ENCODE measurements around the gene LRRC8D.
A peak's percentile ranks its signal among the peaks of the same experiment; 100 is the strongest.

LRRC8D gene

DNA sequence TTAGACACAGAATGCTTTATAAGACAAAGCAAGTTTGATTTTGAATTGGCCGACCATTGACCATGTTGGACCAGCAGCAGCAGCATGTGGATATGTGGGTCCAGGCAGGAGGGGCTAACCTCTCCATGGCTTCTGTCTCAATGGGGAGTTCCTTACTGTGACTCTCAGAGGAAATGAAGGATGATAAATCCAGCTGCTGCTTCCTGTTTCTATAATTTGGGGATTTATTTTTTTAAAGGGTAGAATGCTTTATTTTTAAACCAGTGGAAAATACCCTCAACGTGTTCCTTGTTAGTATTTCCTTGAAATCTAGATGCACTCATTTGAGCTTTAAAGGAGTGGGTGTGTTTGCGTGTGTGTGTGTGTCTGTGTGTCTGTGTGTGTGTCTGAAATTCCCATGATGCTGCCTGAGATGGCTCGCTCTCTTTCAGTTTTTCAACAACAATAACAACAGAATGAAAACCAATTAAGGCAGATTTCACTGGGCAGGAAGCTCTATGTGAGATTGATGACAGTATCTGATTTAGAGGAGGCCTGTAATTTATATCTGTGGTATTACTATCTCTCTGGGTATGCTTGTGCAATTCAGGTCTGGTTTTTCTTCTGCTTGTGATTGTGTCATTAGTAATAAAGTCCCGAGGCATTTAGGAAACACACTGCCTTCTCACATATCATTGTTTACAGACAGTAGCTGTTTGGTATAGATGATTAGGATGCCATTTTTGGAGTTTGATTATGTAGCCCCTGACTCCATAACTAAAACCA is 88.0 kb downstream of the LRRC8D start:
- TF ChIP-seq EZH2 (IDR thresholded peaks at IDR 0.05), result no peak
- TF ChIP-seq POLR2AphosphoS5 (IDR thresholded peaks at IDR 0.05; ENCODE audit: borderline replicate concordance, low read depth, low read length), result peak; percentile 69
- peak; percentile 91 for TF ChIP-seq FOXP2 (optimal IDR thresholded peaks at IDR 0.05; ENCODE audit: control extremely low read depth, extremely low read length, insufficient read depth)
- no peaks in the 10 kb centered on the region for H3K9me3 ChIP-seq (ENCODE audit: low read depth, low read length)

DNA sequence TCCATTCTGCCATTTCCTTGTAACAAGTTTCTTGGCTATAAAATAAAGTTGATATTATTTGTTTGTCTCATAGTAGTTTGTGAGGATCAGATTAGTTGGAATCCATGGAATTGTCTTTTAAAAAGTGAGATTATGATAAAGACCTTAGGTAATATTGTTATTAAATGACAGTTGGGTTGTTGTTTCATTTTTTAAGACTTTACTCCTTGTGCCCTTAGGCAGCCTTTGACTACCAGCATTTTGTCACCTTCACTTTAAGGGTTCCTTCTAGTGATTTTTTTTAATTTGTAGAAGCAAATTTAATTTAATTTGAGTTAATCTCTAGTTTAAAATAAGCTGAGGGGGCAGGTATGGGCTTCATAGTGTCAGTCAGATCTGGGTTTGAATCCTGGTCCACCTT is 89.4 kb downstream of the LRRC8D start:
- Histone ChIP-seq H3K4me3 (no peak overlapping the region), H3K36me3 (ENCODE audit: insufficient read depth, low read length) (no peaks in the 10 kb centered on the region; the same call in 1 of the 2 replicates), H3K9me3 (ENCODE audit: low read depth, low read length) (no peaks in the 10 kb centered on the region), H3K9ac (ENCODE audit: insufficient read length) (no peak overlapping the region), H3K27ac (no peak overlapping the region)
- no peak for TF ChIP-seq FOXP2 (optimal IDR thresholded peaks at IDR 0.05; ENCODE audit: control extremely low read depth, extremely low read length, insufficient read depth)
- TF ChIP-seq EZH2 (IDR thresholded peaks at IDR 0.05), result no peak
- TF ChIP-seq POLR2AphosphoS5 (IDR thresholded peaks at IDR 0.05; ENCODE audit: borderline replicate concordance, low read depth, low read length), result no peak
- no peak for DNase-seq (ENCODE audit: low read depth, low spot score)

More for the DNA sequence above, 88.0 kb downstream of the LRRC8D start:
- DNase-seq (ENCODE audit: low read depth, low spot score), result peak; percentile 91
- peak overlapping the region; percentile 93 for H3K27ac ChIP-seq
- H3K36me3 ChIP-seq (ENCODE audit: insufficient read depth, low read length), result no peaks in the 10 kb centered on the region; the same call in 1 of the 2 replicates
- H3K9ac ChIP-seq (ENCODE audit: insufficient read length), result no peak overlapping the region
- peak overlapping the region; percentile 62 for H3K4me3 ChIP-seq

GRCh38 chr1:89910780-89911179 is 89.9 kb downstream of the LRRC8D start:
- no peak overlapping the region for H3K4me3 ChIP-seq
- no peak for DNase-seq (ENCODE audit: low read depth, low spot score)
- TF ChIP-seq FOXP2 (optimal IDR thresholded peaks at IDR 0.05; ENCODE audit: control extremely low read depth, extremely low read length, insufficient read depth) (no peak), EZH2 (IDR thresholded peaks at IDR 0.05) (no peak), POLR2AphosphoS5 (IDR thresholded peaks at IDR 0.05; ENCODE audit: borderline replicate concordance, low read depth, low read length) (no peak)
- no peaks in the 10 kb centered on the region; the same call in 1 of the 2 replicates for H3K36me3 ChIP-seq (ENCODE audit: insufficient read depth, low read length)
- H3K27ac ChIP-seq, result no peak overlapping the region
- H3K9ac ChIP-seq (ENCODE audit: insufficient read length), result no peak overlapping the region
- no peaks in the 10 kb centered on the region for H3K9me3 ChIP-seq (ENCODE audit: low read depth, low read length)

DNA sequence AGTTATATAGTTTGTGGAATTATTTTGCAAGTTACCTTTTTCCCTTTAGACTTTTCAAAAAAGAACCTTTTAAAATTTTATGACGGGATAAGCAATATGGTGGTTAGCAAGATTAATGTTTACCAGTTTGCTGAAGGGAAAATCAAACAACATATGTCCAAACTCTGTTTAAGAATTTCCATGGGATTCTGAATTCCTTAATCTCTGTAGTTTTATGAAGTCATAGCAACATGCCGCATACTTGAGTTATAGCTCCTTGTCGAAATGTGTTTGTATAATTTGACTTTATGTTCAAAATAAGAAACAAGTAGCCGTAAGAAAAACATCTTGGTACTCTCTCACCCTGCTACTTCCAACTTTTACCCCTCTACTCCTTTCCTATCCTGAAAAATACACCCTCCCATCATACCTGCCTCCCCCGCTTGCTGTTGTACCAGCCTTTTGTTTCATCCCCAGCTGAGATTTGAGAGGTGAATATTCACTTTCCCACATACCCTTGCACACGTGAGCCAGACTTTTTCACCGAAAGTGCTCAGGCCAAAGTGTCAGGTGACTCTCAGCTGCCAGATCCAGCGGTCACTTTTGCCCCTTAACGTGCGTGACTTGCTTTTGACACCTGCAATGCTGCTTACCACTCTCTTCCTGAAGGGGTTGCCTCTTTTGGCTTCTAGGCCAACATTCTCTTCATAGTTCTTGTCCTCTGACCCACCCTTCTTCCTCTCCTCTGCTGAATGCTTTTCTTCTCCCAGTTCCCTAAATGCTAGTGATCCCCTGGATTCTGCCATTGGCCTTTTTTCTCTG is 90.6 kb downstream of the LRRC8D start:
- Histone ChIP-seq H3K36me3 (ENCODE audit: insufficient read depth, low read length) (no peaks in the 10 kb centered on the region; the same call in 1 of the 2 replicates), H3K4me3 (no peak overlapping the region), H3K9me3 (ENCODE audit: low read depth, low read length) (no peaks in the 10 kb centered on the region), H3K9ac (ENCODE audit: insufficient read length) (no peak overlapping the region), H3K27ac (no peak overlapping the region)
- TF ChIP-seq POLR2AphosphoS5 (IDR thresholded peaks at IDR 0.05; ENCODE audit: borderline replicate concordance, low read depth, low read length) (no peak), FOXP2 (optimal IDR thresholded peaks at IDR 0.05; ENCODE audit: control extremely low read depth, extremely low read length, insufficient read depth) (no peak)
- no peak for DNase-seq (ENCODE audit: low read depth, low spot score)

DNA sequence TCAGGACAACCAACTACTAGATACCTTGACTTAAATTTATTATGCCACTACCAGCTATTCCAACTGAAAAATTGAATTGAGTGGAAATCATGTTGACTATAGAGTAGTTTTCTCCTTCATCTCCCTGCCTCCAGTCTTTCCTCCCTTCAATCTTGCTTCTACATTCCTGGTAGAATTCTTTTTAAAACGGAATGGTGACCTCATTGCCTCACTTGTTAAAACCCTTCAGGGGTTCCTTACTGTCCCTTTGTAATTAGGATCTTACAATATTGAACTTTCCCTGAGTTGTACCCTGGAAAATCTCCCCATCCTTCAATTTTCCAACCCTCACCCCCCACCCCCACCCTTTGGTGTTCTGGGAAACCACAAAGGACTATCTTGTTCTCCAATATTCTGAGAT is 91.2 kb downstream of the LRRC8D start:
- H3K4me3 ChIP-seq, result no peak overlapping the region
- no peaks in the 10 kb centered on the region for H3K9me3 ChIP-seq (ENCODE audit: low read depth, low read length)
- H3K9ac ChIP-seq (ENCODE audit: insufficient read length), result no peak overlapping the region
- H3K36me3 ChIP-seq (ENCODE audit: insufficient read depth, low read length), result no peaks in the 10 kb centered on the region; the same call in 1 of the 2 replicates
- DNase-seq (ENCODE audit: low read depth, low spot score), result no peak
- H3K27ac ChIP-seq, result no peak overlapping the region
- TF ChIP-seq FOXP2 (optimal IDR thresholded peaks at IDR 0.05; ENCODE audit: control extremely low read depth, extremely low read length, insufficient read depth) (no peak), POLR2AphosphoS5 (IDR thresholded peaks at IDR 0.05; ENCODE audit: borderline replicate concordance, low read depth, low read length) (no peak), EZH2 (IDR thresholded peaks at IDR 0.05) (no peak)

DNA sequence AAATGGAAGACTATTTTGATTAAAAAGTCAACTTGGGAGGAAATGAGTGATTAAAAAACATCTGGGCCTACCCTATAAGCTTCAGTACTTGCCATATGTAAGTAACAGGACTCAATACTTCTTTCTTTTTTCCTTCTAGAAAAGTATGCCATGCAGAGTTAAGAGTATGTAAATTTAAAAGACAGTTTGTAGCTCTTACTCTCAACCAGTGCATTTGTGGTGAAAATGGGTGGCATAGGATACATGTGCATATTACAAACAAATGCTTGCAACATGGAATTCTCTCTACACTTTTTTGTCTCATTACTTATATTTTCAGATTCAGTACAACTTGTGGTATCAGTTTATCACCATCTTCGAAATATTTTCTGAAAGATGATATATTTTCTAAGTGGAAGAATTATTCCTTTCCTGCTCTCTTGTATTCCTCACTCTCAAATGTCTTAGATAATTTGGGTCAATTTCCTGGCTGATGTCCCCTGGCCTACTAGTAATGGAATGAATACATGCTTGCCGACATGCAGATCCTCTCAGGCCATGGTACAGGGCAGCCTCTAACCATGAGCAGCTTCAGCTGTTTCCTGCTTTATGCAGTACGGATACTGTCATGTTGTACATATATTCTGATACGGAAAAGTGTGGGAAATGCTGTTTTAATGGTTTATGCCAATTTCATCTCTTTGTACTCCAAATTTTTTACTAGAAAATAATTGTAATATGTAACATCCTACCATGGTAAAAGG is 92.7 kb downstream of the LRRC8D start:
- Histone ChIP-seq H3K9me3 (ENCODE audit: low read depth, low read length) (no peaks in the 10 kb centered on the region), H3K27ac (no peak overlapping the region), H3K4me3 (no peak overlapping the region), H3K36me3 (ENCODE audit: insufficient read depth, low read length) (no peaks in the 10 kb centered on the region; the same call in 1 of the 2 replicates), H3K9ac (ENCODE audit: insufficient read length) (no peak overlapping the region)
- TF ChIP-seq FOXP2 (optimal IDR thresholded peaks at IDR 0.05; ENCODE audit: control extremely low read depth, extremely low read length, insufficient read depth) (no peak), POLR2AphosphoS5 (IDR thresholded peaks at IDR 0.05; ENCODE audit: borderline replicate concordance, low read depth, low read length) (no peak), EZH2 (IDR thresholded peaks at IDR 0.05) (no peak)
- DNase-seq (ENCODE audit: low read depth, low spot score), result no peak

DNA sequence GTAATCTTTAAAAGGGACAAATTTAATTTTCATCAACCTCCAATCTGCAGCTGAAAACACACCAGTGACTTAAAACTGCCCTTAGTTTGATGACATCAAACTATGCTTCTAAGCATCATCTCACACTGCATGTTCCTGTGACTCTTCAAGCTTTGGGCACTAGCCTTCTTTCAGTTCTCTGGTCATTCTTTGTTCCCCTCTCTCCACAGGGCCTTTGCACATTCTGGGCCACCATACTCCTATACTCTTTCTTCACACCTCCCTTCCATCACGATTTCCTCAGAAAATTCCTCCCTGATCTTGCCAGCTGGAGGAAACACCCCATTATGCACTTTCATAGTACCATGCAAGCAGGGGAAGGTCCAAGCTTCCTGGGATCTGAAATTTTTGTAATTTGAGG is 96.5 kb downstream of the LRRC8D start:
- H3K36me3 ChIP-seq (ENCODE audit: insufficient read depth, low read length), result no peaks in the 10 kb centered on the region; the same call in 1 of the 2 replicates
- no peak overlapping the region for H3K4me3 ChIP-seq
- H3K9me3 ChIP-seq (ENCODE audit: low read depth, low read length), result no peaks in the 10 kb centered on the region
- DNase-seq (ENCODE audit: low read depth, low spot score), result no peak
- no peak for TF ChIP-seq FOXP2 (optimal IDR thresholded peaks at IDR 0.05; ENCODE audit: control extremely low read depth, extremely low read length, insufficient read depth)
- no peak for TF ChIP-seq POLR2AphosphoS5 (IDR thresholded peaks at IDR 0.05; ENCODE audit: borderline replicate concordance, low read depth, low read length)
- TF ChIP-seq EZH2 (IDR thresholded peaks at IDR 0.05), result no peak
- no peak overlapping the region for H3K9ac ChIP-seq (ENCODE audit: insufficient read length)
- H3K27ac ChIP-seq, result no peak overlapping the region
